ENCODE measurements around the gene CD14.
"Not testable (repeated sequence)": the region's sequence is repeated elsewhere in the genome, so short reads cannot be mapped to it uniquely, and the experiment has no call there.

DNA sequence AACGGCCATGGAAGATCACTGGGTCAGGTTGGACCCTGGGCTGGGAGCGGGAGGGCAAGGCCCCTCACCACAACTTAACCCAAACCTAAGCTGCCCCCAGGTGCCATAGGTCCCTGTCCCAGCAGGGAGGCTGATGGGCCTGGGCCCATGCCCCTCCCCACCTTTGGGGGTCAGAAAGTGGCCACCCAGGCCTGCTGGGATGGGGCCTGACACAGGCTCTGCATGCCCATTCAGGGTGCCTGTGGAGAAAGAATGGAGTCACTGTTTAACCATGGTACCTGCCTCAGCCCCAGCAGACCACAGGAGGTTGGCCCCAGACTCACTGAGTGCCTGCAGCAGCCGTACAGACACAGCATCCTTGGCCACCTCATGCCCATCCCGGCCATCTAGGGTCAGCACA is 38.1 kb upstream of the CD14 start:
- TF ChIP-seq POLR2A (IDR thresholded peaks at IDR 0.05; ENCODE audit: low read depth, low read length); POLR2AphosphoS5 (IDR thresholded peaks at IDR 0.05; ENCODE audit: low read depth, low read length); SPI1 (IDR thresholded peaks at IDR 0.05; ENCODE audit: low read depth, low read length); TAF1 (IDR thresholded peaks at IDR 0.05; ENCODE audit: low read depth, low read length); PAX5 (IDR thresholded peaks at IDR 0.05; ENCODE audit: insufficient read depth, low read length, severe bottlenecking): not testable (repeated sequence)

All from GM12891 (cell line).